AG08395 (cell line): ENCODE measurements around the gene MTMR2.
A peak's percentile ranks its signal among the peaks of the same experiment; 100 is the strongest.
"Not testable (repeated sequence)": the region's sequence is repeated elsewhere in the genome, so short reads cannot be mapped to it uniquely, and the experiment has no call there.

Experiments used
- DNase-seq: peaks from one replicate; pipeline ENCODE4 v3.0.0; 2012; ENCODE audit warnings: mixed read lengths, low spot score

MTMR2 gene

DNA sequence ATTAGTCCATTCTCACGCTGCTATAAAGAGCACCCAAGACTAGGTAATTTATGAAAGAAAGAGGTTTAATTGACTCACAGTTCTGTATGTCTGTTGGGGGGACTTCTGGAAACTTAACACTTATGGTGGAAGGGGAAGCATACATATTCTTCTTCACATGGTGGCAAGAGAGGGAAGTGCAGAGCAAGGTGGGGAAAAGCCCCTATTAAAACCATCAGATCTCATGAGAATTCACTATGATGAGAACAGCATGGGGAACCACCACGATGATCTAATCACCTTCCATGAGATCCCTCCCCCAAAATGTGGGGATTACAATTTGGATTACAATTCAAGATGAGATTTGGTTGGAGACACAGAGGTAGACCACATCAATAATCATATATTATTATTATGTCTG lies 107.9 kb downstream of the MTMR2 start:
- no peak for DNase-seq

GRCh38 chr11:95811052-95811451 lies 112.9 kb downstream of the MTMR2 start:
- DNase-seq: not testable (repeated sequence)

DNA sequence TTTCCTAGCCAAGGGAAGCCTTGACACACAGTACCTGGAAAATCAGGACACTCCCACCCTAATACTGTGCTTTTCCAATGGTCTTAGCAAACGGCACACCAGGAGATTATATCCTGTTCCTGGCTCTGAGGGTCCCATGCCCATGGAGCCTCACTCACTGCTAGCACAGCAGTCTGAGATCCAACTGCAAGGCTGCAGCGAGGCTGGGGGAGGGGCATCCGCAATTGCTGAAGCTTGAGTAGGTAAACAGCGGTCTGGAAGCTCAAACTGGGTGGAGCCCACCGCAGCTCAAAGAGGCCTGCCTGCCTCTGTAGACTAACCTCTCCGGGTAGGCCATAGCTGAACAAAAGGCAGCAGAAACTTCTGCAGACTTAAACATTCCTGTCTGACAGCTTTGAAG lies 117.4 kb downstream of the MTMR2 start:
- not testable (repeated sequence) for DNase-seq

- no peak for DNase-seq
These were observed 118.0 kb downstream of the MTMR2 start for GRCh38 chr11:95805869-95806268.

GRCh38 chr11:95803973-95804372 lies 119.9 kb downstream of the MTMR2 start:
- DNase-seq: no peak

GRCh38 chr11:95802806-95803205 lies 121.1 kb downstream of the MTMR2 start:
- DNase-seq: no peak

- no peak for DNase-seq
These were observed 123.5 kb downstream of the MTMR2 start for GRCh38 chr11:95800438-95800837.

DNA sequence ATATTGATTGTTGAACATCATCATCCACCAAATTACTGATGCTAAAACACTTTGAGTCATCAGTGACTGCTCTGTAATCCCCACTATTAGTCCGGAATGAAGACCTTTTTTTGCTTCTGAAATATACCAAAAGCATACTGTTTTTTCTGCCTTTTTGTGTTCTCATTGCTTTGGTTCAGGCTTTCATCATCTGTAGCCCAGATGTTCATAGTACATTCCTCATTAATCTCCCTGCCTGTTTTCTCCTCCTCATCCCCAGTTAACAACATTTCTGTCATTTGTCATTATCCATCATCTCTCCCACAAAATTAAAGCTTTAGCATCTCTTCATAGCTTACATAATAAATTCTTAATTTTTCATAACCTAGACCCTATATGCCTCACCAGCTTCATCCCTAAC lies 124.4 kb downstream of the MTMR2 start:
- DNase-seq: no peak

- DNase-seq: no peak
These were observed 127.4 kb downstream of the MTMR2 start for GRCh38 chr11:95796501-95796900.

- no peak for DNase-seq
These were observed 128.1 kb downstream of the MTMR2 start for GRCh38 chr11:95795627-95796295.

DNA sequence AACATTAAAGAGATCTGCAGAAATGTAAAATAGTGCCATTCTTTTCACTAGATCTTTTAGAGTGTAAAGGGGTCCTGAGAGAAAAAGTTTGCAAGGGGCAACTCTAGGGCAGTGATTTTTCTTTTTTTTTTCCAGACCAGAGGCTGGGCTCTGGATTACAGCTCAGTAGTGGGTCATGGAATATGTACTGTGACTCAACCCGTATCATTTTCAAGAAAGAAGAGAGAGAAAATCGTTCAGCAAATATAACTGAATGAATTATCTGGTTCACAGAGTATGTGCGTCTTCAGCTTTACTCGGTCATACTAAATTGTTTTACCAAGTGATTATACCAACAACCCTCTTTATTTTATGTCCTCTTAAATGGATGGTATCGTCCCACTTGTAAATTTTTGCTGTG lies 129.8 kb downstream of the MTMR2 start:
- DNase-seq: no peak

DNA sequence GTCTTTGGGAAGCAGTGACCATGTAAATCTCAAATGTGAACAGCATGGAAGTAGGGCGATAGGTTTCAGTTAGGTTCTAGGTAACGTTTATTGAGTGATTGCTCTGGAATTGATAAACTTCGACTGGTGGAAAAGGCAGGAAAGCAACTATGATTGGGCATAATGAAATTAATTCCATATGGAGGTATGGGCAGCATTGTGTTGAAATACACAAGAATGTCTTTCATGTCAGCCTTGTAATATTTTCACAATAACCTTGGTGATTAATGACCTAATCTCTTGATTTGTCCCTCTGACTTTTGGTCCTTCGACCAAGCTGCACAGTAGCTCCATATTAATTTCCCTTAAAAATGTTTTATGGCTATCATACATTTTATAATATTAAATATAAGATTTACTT lies 130.8 kb downstream of the MTMR2 start:
- no peak for DNase-seq

DNA sequence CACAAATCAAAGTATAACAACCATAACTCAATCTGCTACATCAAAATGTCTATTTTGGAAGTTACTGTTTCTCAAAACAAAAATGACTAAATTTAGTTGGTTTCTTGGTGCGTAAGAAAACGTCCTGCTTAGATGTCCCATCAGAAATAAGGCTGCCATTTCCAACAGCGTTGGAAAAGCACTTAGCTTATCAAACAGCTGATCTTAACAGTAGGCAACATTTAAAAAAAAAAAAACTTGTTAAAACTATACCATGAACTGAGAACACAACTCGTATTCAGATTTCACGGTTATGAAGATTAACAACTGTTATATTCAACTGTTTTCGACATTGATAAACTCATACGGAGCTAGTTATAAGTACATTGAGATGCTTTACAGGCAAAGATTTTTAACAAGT lies 131.2 kb downstream of the MTMR2 start:
- no peak for DNase-seq

- DNase-seq: no peak
These were observed 131.7 kb downstream of the MTMR2 start for GRCh38 chr11:95792200-95792599.

DNA sequence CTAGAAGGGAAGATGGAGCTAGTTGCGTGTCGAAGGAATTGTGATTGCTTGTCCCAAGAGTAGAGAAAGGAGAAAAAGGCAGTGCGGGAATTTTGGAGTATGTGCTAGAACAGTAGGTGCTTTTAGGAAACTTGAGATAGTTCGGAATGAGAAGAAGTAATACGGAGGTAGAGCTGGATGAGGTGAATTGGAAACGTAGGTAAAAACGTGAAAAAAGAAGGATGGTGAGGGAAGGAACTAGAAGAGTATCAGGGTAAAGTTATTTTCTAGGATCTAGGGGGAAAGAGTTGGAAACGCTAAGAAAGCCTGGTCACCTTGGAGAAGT lies 132.2 kb downstream of the MTMR2 start:
- DNase-seq: no peak

GRCh38 chr11:95790933-95791708 lies 132.8 kb downstream of the MTMR2 start:
- DNase-seq: peak; percentile 18

- DNase-seq: peak; percentile 96
These were observed 133.6 kb downstream of the MTMR2 start, which contains the start of gene CEP57 for GRCh38 chr11:95790123-95790932. TSS of gene CEP57 (plus strand) at chr11:95790498. CDS start at chr11:95790699, 201 bp downstream.

DNA sequence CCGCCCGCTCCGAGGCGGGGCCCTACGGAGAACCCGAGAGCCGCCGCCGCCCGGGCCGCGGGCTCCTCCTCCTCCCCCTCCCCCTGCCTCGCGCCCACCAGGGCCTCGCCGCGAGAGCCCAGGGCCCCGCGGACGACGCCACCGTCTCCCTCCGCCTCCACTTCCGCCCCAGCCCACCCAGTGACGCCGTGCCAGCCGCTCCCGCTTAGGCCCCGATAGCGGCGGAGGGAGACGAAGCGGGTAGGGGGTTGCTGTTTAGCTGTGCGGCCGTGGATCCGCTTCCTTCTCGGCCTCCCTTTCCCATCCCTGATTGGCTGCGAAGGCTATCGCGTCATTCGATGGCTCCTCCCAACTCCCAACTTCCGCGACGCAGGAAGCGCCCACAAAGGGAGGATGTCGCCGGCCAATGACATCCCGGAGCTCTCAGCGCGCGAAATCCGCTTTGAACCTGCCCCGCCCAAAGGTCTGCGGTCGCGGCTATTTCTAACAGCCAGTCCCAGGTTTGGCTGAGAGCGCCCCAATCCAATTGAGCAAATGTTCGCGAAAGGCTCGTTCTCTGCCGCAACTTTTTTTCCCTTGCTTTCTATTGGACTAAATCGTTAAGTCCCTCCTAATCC lies 134.3 kb downstream of the MTMR2 start, which contains the start of gene FAM76B:
FAM76B (minus strand) TSS at position 277 of the 617 bp plus-strand sequence. CDS start 304 bp downstream, outside the sequence.
- peak; percentile 95 for DNase-seq

DNA sequence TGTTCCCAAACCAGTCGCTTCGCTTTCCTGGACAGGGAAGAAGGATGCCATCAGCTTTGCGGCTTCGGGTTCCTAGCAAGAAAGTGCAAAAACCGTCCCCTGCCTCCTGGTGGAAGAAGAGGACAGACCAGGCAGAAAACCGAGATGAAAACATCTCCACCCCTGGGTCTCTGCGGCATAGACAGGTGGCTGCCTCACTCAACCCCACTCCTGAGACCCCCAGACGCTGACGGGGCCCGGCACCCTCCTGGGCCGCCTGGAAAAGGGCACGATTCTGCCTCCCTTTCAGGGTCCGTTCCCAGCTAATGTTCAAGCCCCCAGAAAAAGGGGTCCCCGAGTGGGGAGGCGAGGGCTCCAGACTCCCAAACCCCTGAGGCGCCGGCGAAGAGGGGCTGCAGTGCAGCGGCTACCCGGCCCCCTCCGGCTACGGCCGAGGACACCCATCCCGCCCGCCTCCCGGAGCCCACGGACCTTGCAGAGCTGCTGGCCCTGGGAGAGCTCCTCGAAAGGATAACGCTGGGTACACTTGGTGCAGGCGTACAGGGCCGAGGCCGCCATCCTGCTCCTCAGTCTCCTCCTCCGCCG lies 134.9 kb downstream of the MTMR2 start:
- peak; percentile 38 for DNase-seq
